Glutamatergic neuron (in vitro differentiated cells): Measurements from ENCODE around the gene TSGA10. TPM values are rescaled to one million over a fixed set of nuclear protein-coding genes. Genes with fewer than 3 reads are reported as not detected.
"Not testable (repeated sequence)": the region's sequence is repeated elsewhere in the genome, so short reads cannot be mapped to it uniquely, and the experiment has no call there.

Source experiments
- DNase-seq: peaks from one replicate; pipeline ENCODE4 v3.0.0; 2022
- H3K27ac Mint-ChIP-seq: one replicate; pipeline ENCODE4 v1.8.0; 2020; ENCODE audit warnings: mild to moderate bottlenecking, mixed read lengths, inconsistent platforms; ENCODE audit not compliant: unreplicated experiment
- H3K27me3 Mint-ChIP-seq: one replicate; pipeline ENCODE4 v1.8.0; 2020; ENCODE audit warnings: mild to moderate bottlenecking, moderate library complexity, mixed read lengths, inconsistent platforms; ENCODE audit not compliant: unreplicated experiment
- H3K36me3 Mint-ChIP-seq: one replicate; pipeline ENCODE4 v1.8.0; 2020; ENCODE audit warnings: mild to moderate bottlenecking, mixed read lengths, inconsistent platforms; ENCODE audit not compliant: unreplicated experiment
- H3K4me1 Mint-ChIP-seq: one replicate; pipeline ENCODE4 v1.8.0; 2020; ENCODE audit warnings: mild to moderate bottlenecking, low read depth, mixed read lengths, inconsistent platforms; ENCODE audit not compliant: unreplicated experiment
- H3K4me3 Mint-ChIP-seq: one replicate; pipeline ENCODE4 v1.8.0; 2020; ENCODE audit warnings: mild to moderate bottlenecking, mixed read lengths, inconsistent platforms; ENCODE audit not compliant: unreplicated experiment
- H3K9me3 Mint-ChIP-seq: one replicate; pipeline ENCODE4 v1.8.0; 2020; ENCODE audit warnings: mild to moderate bottlenecking, moderate library complexity, mixed read lengths, inconsistent platforms; ENCODE audit not compliant: unreplicated experiment
- CTCF ChIP-seq: fragments of 200-600 bp; sonication (generic); IDR thresholded peaks from one replicate; pipeline ENCODE4 v1.5.0; 2021; ENCODE audit not compliant: partially characterized antibody, unreplicated experiment
- total RNA-seq: library from RNA; stranded (reverse); fragmentation: NEBNext Ultra II Directional; extraction: Animal tissue kit (Norgen Biotek cat#: 25700); gene quantifications from one replicate; pipeline ENCODE4 v1.2.1, GENCODE V29; 2021; ENCODE audit not compliant: unreplicated experiment

TSGA10 gene
- total RNA-seq, 1 donor from 2014 or later = 3.8 TPM

GRCh38 chr2:99141110-99142108 is 13.3 kb downstream of the TSGA10 start, which contains the start of gene C2orf15:
TSS of gene C2orf15 (plus strand) at chr2:99141707. CDS start at chr2:99150559, 8,852 bp downstream.
- Mint-ChIP-seq H3K9me3 (no peaks in the 10 kb centered on the region), H3K4me1 (no peaks in the 10 kb centered on the region), H3K4me3 (peak within 1 kb of the TSS; percentile 94), H3K36me3 (no peaks in the 10 kb centered on the region), H3K27ac (peak within 1 kb of the TSS; percentile 66), H3K27me3 (peaks cover 3% of the 10 kb centered on the region)
- TF ChIP-seq CTCF = no peak
- DNase-seq = peak; percentile 95

GRCh38 chr2:99140860-99141109 is 14.0 kb downstream of the TSGA10 start:
- no peak for DNase-seq
- H3K36me3 Mint-ChIP-seq = no peaks in the 10 kb centered on the region
- no peaks in the 10 kb centered on the region for H3K4me1 Mint-ChIP-seq

GRCh38 chr2:99140056-99140859 is 14.5 kb downstream of the TSGA10 start:
- H3K4me3 Mint-ChIP-seq = peak overlapping the region; percentile 94
- H3K9me3 Mint-ChIP-seq = no peaks in the 10 kb centered on the region
- no peak for DNase-seq
- no peaks in the 10 kb centered on the region for H3K36me3 Mint-ChIP-seq
- H3K27ac Mint-ChIP-seq = peak overlapping the region; percentile 66
- peaks cover 3% of the 10 kb centered on the region for H3K27me3 Mint-ChIP-seq
- H3K4me1 Mint-ChIP-seq = no peaks in the 10 kb centered on the region
- no peak for TF ChIP-seq CTCF

More at GRCh38 chr2:99140860-99141109, 14.0 kb downstream of the TSGA10 start:
- no peak for TF ChIP-seq CTCF
- Mint-ChIP-seq H3K27me3 (peaks cover 3% of the 10 kb centered on the region), H3K4me3 (peak overlapping the region; percentile 94), H3K9me3 (no peaks in the 10 kb centered on the region), H3K27ac (peak overlapping the region; percentile 66)

GRCh38 chr2:99139003-99139402 is 15.7 kb downstream of the TSGA10 start:
- H3K4me3 Mint-ChIP-seq = no peak overlapping the region
- no peak overlapping the region for H3K27ac Mint-ChIP-seq
- H3K27me3 Mint-ChIP-seq = peaks cover 3% of the 10 kb centered on the region
- no peaks in the 10 kb centered on the region for H3K4me1 Mint-ChIP-seq
- no peak for DNase-seq
- peaks cover 8% of the 10 kb centered on the region for H3K36me3 Mint-ChIP-seq
- no peak for TF ChIP-seq CTCF
- H3K9me3 Mint-ChIP-seq = peaks cover 2% of the 10 kb centered on the region

- not testable (repeated sequence) for H3K27ac Mint-ChIP-seq, H3K27me3 Mint-ChIP-seq, H3K4me3 Mint-ChIP-seq, H3K4me1 Mint-ChIP-seq, DNase-seq
- H3K36me3 Mint-ChIP-seq = peaks cover 22% of the 10 kb centered on the region
- peaks cover 12% of the 10 kb centered on the region for H3K9me3 Mint-ChIP-seq
Observed at GRCh38 chr2:99135044-99135556, 19.6 kb downstream of the TSGA10 start.
